A549 (cell line): ENCODE measurements around the gene CAPZA1.

Experiments used
- FOSL2 ChIP-seq, 2 experiments: fragments of 450-650 bp in 1 of 2; fragments of >200 bp in 1 of 2; sonication (Bioruptor Twin) in 1 of 2; formaldehyde crosslinking; IDR thresholded peaks; 2 replicates each; pipeline versions ENCODE4 v1.5.0 to v1.6.1; 2016 to 2020; ENCODE audit warnings: mild to moderate bottlenecking in 1 of 2, moderate library complexity in 1 of 2
- GATA3 ChIP-seq: IDR thresholded peaks from 2 replicates; pipeline ENCODE4 v1.6.1; 2012; ENCODE audit warnings: borderline replicate concordance
- KDM5A ChIP-seq: fragments of 200-600 bp; sonication (generic); IDR thresholded peaks from 2 replicates; pipeline ENCODE4 v1.6.1; 2016; ENCODE audit warnings: antibody characterized with exemption, mild to moderate bottlenecking
- NR3C1 ChIP-seq: fragments of >200 bp; sonication (Bioruptor Twin); formaldehyde crosslinking; IDR thresholded peaks from 3 replicates; pipeline ENCODE4 v1.6.1; 2017
- POLR2A ChIP-seq: IDR thresholded peaks from 2 replicates; pipeline ENCODE4 v1.6.1; 2012; ENCODE audit warnings: mild to moderate bottlenecking, low read length
- TF ChIP-seq, protein P1 (sequence below): fragments of >200 bp; sonication (Bioruptor Twin); formaldehyde crosslinking; IDR thresholded peaks from 3 replicates; pipeline ENCODE4 v1.5.1; 2016

DNA sequence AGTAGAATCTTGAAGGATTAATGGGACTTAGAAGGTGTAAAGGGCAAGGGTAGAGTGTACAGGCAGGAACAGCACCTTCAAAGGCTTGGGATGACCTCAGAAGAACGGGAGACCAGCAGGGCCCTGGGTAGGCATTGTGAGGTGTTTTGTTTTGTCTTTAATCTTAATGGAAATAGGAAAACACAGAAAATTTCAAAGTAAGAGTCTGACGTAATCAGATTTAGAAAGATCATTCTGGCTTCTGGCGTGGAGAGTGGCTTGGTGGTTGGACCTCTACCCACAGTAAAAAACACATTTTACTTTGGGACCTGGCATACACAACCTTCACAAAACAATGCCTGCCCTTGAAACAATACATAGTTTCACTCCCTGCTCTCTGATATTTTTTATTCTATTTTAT lies 59.0 kb downstream of the CAPZA1 start:
- TF ChIP-seq KDM5A (no peak), FOSL2 (IDR thresholded peaks at IDR 0.05) (no peak), FOSL2 (CRISPR knock-in tag; IDR thresholded peaks at IDR 0.05) (no peak), NR3C1 (no peak), GATA3 (no peak), POLR2A (no peak)
- TF ChIP-seq, protein P1, sequence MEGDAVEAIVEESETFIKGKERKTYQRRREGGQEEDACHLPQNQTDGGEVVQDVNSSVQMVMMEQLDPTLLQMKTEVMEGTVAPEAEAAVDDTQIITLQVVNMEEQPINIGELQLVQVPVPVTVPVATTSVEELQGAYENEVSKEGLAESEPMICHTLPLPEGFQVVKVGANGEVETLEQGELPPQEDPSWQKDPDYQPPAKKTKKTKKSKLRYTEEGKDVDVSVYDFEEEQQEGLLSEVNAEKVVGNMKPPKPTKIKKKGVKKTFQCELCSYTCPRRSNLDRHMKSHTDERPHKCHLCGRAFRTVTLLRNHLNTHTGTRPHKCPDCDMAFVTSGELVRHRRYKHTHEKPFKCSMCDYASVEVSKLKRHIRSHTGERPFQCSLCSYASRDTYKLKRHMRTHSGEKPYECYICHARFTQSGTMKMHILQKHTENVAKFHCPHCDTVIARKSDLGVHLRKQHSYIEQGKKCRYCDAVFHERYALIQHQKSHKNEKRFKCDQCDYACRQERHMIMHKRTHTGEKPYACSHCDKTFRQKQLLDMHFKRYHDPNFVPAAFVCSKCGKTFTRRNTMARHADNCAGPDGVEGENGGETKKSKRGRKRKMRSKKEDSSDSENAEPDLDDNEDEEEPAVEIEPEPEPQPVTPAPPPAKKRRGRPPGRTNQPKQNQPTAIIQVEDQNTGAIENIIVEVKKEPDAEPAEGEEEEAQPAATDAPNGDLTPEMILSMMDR, result no peak
